Measurements from ENCODE around the gene SMIM10.
"Not testable (repeated sequence)": the region's sequence is repeated elsewhere in the genome, so short reads cannot be mapped to it uniquely, and the experiment has no call there.

Gene SMIM10

GRCh38 chrX:134990801-134991481 is at the start of gene SMIM10:
Gene SMIM10, plus strand, starts transcription at chrX:134990991. Its CDS starts 105 bp downstream, at chrX:134991096.
- H3K27ac ChIP-seq (ENCODE audit: low read depth, low read length) = no peak within 1 kb of the TSS
- no peaks in the 10 kb centered on the region for H3K36me3 ChIP-seq (ENCODE audit: control insufficient read depth, insufficient read depth, low read length)
- peak within 1 kb of the TSS; percentile 58 for H3K4me3 ChIP-seq (ENCODE audit: low read depth, low read length)
- peaks cover 21% of the 10 kb centered on the region for H3K27me3 ChIP-seq (ENCODE audit: control insufficient read depth, insufficient read depth, low read length)
- peaks cover 10% of the 10 kb centered on the region for H3K4me1 ChIP-seq (ENCODE audit: control insufficient read depth, insufficient read depth, low read length)
- no peaks in the 10 kb centered on the region for H3K9me3 ChIP-seq (ENCODE audit: control insufficient read depth, insufficient read depth, low read length)
- H3K9ac ChIP-seq (ENCODE audit: low read depth, low read length) = peak within 1 kb of the TSS; percentile 57; the same call in 1 of the 2 replicates

GRCh38 chrX:134946364-134946763 is 44.4 kb upstream of the SMIM10 start:
- H3K9me3 ChIP-seq (ENCODE audit: control insufficient read depth, insufficient read depth, low read length); H3K9ac ChIP-seq (ENCODE audit: low read depth, low read length); H3K4me1 ChIP-seq (ENCODE audit: control insufficient read depth, insufficient read depth, low read length); H3K27me3 ChIP-seq (ENCODE audit: control insufficient read depth, insufficient read depth, low read length); H3K36me3 ChIP-seq (ENCODE audit: control insufficient read depth, insufficient read depth, low read length): not testable (repeated sequence)
- Histone ChIP-seq H3K4me3 (ENCODE audit: low read depth, low read length) (peak overlapping the region; percentile 17; the same call in 1 of the 2 replicates), H3K27ac (ENCODE audit: low read depth, low read length) (peak overlapping the region; percentile 92)

- peaks cover 6% of the 10 kb centered on the region for H3K4me1 ChIP-seq (ENCODE audit: control insufficient read depth, insufficient read depth, low read length)
- H3K36me3 ChIP-seq (ENCODE audit: control insufficient read depth, insufficient read depth, low read length) = no peaks in the 10 kb centered on the region
- no peak overlapping the region for H3K9ac ChIP-seq (ENCODE audit: low read depth, low read length)
- H3K9me3 ChIP-seq (ENCODE audit: control insufficient read depth, insufficient read depth, low read length) = no peaks in the 10 kb centered on the region
- peak overlapping the region; percentile 75 for H3K27ac ChIP-seq (ENCODE audit: low read depth, low read length)
- H3K4me3 ChIP-seq (ENCODE audit: low read depth, low read length) = no peak overlapping the region
- H3K27me3 ChIP-seq (ENCODE audit: control insufficient read depth, insufficient read depth, low read length) = no peaks in the 10 kb centered on the region
Observed at GRCh38 chrX:134948333-134949241, 42.2 kb upstream of the SMIM10 start.

- Histone ChIP-seq H3K27me3 (ENCODE audit: control insufficient read depth, insufficient read depth, low read length) (no peaks in the 10 kb centered on the region), H3K9me3 (ENCODE audit: control insufficient read depth, insufficient read depth, low read length) (no peaks in the 10 kb centered on the region), H3K9ac (ENCODE audit: low read depth, low read length) (no peak overlapping the region), H3K36me3 (ENCODE audit: control insufficient read depth, insufficient read depth, low read length) (no peaks in the 10 kb centered on the region), H3K4me1 (ENCODE audit: control insufficient read depth, insufficient read depth, low read length) (peaks cover 6% of the 10 kb centered on the region), H3K4me3 (ENCODE audit: low read depth, low read length) (no peak overlapping the region), H3K27ac (ENCODE audit: low read depth, low read length) (peak overlapping the region; percentile 75)
Observed at GRCh38 chrX:134949271-134949670, 41.5 kb upstream of the SMIM10 start.

GRCh38 chrX:134957836-134958235 is 33.0 kb upstream of the SMIM10 start:
- H3K36me3 ChIP-seq (ENCODE audit: control insufficient read depth, insufficient read depth, low read length) = no peaks in the 10 kb centered on the region
- H3K27me3 ChIP-seq (ENCODE audit: control insufficient read depth, insufficient read depth, low read length) = no peaks in the 10 kb centered on the region
- H3K9me3 ChIP-seq (ENCODE audit: control insufficient read depth, insufficient read depth, low read length) = no peaks in the 10 kb centered on the region
- no peak overlapping the region for H3K4me3 ChIP-seq (ENCODE audit: low read depth, low read length)
- no peak overlapping the region for H3K27ac ChIP-seq (ENCODE audit: low read depth, low read length)
- H3K9ac ChIP-seq (ENCODE audit: low read depth, low read length) = no peak overlapping the region
- H3K4me1 ChIP-seq (ENCODE audit: control insufficient read depth, insufficient read depth, low read length) = no peaks in the 10 kb centered on the region

GRCh38 chrX:134960366-134960765 is 30.4 kb upstream of the SMIM10 start:
- not testable (repeated sequence) for H3K27me3 ChIP-seq (ENCODE audit: control insufficient read depth, insufficient read depth, low read length); H3K36me3 ChIP-seq (ENCODE audit: control insufficient read depth, insufficient read depth, low read length); H3K4me1 ChIP-seq (ENCODE audit: control insufficient read depth, insufficient read depth, low read length); H3K27ac ChIP-seq (ENCODE audit: low read depth, low read length); H3K9ac ChIP-seq (ENCODE audit: low read depth, low read length); H3K9me3 ChIP-seq (ENCODE audit: control insufficient read depth, insufficient read depth, low read length); H3K4me3 ChIP-seq (ENCODE audit: low read depth, low read length)

GRCh38 chrX:134963041-134963440 is 27.8 kb upstream of the SMIM10 start:
- Histone ChIP-seq H3K4me3 (ENCODE audit: low read depth, low read length) (no peak overlapping the region), H3K9ac (ENCODE audit: low read depth, low read length) (no peak overlapping the region), H3K36me3 (ENCODE audit: control insufficient read depth, insufficient read depth, low read length) (no peaks in the 10 kb centered on the region), H3K27ac (ENCODE audit: low read depth, low read length) (no peak overlapping the region), H3K9me3 (ENCODE audit: control insufficient read depth, insufficient read depth, low read length) (no peaks in the 10 kb centered on the region), H3K4me1 (ENCODE audit: control insufficient read depth, insufficient read depth, low read length) (no peaks in the 10 kb centered on the region), H3K27me3 (ENCODE audit: control insufficient read depth, insufficient read depth, low read length) (no peaks in the 10 kb centered on the region)

GRCh38 chrX:134969726-134970125 is 21.1 kb upstream of the SMIM10 start:
- Histone ChIP-seq H3K9ac (ENCODE audit: low read depth, low read length) (no peak overlapping the region), H3K36me3 (ENCODE audit: control insufficient read depth, insufficient read depth, low read length) (no peaks in the 10 kb centered on the region), H3K27me3 (ENCODE audit: control insufficient read depth, insufficient read depth, low read length) (no peaks in the 10 kb centered on the region; the same call in 1 of the 2 replicates), H3K4me1 (ENCODE audit: control insufficient read depth, insufficient read depth, low read length) (no peaks in the 10 kb centered on the region), H3K27ac (ENCODE audit: low read depth, low read length) (no peak overlapping the region), H3K9me3 (ENCODE audit: control insufficient read depth, insufficient read depth, low read length) (0 out of 2 replicates have a peak, but pooled peaks cover 10% of the 10 kb centered on the region), H3K4me3 (ENCODE audit: low read depth, low read length) (no peak overlapping the region)

GRCh38 chrX:134971926-134972325 is 18.9 kb upstream of the SMIM10 start:
- Histone ChIP-seq H3K36me3 (ENCODE audit: control insufficient read depth, insufficient read depth, low read length) (no peaks in the 10 kb centered on the region), H3K9me3 (ENCODE audit: control insufficient read depth, insufficient read depth, low read length) (0 out of 2 replicates have a peak, but pooled peaks cover 10% of the 10 kb centered on the region)

GRCh38 chrX:134975516-134975915 is 15.3 kb upstream of the SMIM10 start:
- Histone ChIP-seq H3K27me3 (ENCODE audit: control insufficient read depth, insufficient read depth, low read length) (no peaks in the 10 kb centered on the region; the same call in 1 of the 2 replicates), H3K27ac (ENCODE audit: low read depth, low read length) (no peak overlapping the region), H3K4me3 (ENCODE audit: low read depth, low read length) (no peak overlapping the region), H3K36me3 (ENCODE audit: control insufficient read depth, insufficient read depth, low read length) (no peaks in the 10 kb centered on the region), H3K9ac (ENCODE audit: low read depth, low read length) (no peak overlapping the region), H3K4me1 (ENCODE audit: control insufficient read depth, insufficient read depth, low read length) (no peaks in the 10 kb centered on the region), H3K9me3 (ENCODE audit: control insufficient read depth, insufficient read depth, low read length) (0 out of 2 replicates have a peak, but pooled peaks cover 10% of the 10 kb centered on the region)

More at GRCh38 chrX:134971926-134972325, 18.9 kb upstream of the SMIM10 start:
- no peaks in the 10 kb centered on the region; the same call in 1 of the 2 replicates for H3K27me3 ChIP-seq (ENCODE audit: control insufficient read depth, insufficient read depth, low read length)
- no peak overlapping the region for H3K9ac ChIP-seq (ENCODE audit: low read depth, low read length)
- H3K4me1 ChIP-seq (ENCODE audit: control insufficient read depth, insufficient read depth, low read length) = no peaks in the 10 kb centered on the region
- no peak overlapping the region for H3K27ac ChIP-seq (ENCODE audit: low read depth, low read length)
- no peak overlapping the region for H3K4me3 ChIP-seq (ENCODE audit: low read depth, low read length)

GRCh38 chrX:134981910-134982309 is 8.9 kb upstream of the SMIM10 start:
- no peaks in the 10 kb centered on the region for H3K4me1 ChIP-seq (ENCODE audit: control insufficient read depth, insufficient read depth, low read length)
- H3K27me3 ChIP-seq (ENCODE audit: control insufficient read depth, insufficient read depth, low read length) = 0 out of 2 replicates have a peak, but pooled peaks cover 2% of the 10 kb centered on the region
- H3K4me3 ChIP-seq (ENCODE audit: low read depth, low read length) = no peak overlapping the region
- no peaks in the 10 kb centered on the region for H3K9me3 ChIP-seq (ENCODE audit: control insufficient read depth, insufficient read depth, low read length)
- no peaks in the 10 kb centered on the region for H3K36me3 ChIP-seq (ENCODE audit: control insufficient read depth, insufficient read depth, low read length)
- H3K27ac ChIP-seq (ENCODE audit: low read depth, low read length) = no peak overlapping the region
- no peak overlapping the region for H3K9ac ChIP-seq (ENCODE audit: low read depth, low read length)

Measured in HUES48 (cell line).